Spleen (tissue), 11 donors: ENCODE measurements around the gene ENO2. TPM values are rescaled to one million over a fixed set of nuclear protein-coding genes. Genes with fewer than 3 reads are reported as not detected.

Experiments used
- DNase-seq: peaks from one replicate; pipeline ENCODE4 v3.0.0-alpha.2; 2020
- H3K27ac ChIP-seq, 8 donors: fragments of 200-600 bp; sonication (generic) in 7 of 8; 1 replicate in 4 of 8; 2 replicates in 4 of 8; pipeline versions ENCODE4 v1.5.0 to v1.8.0; 2016 to 2021; ENCODE audit warnings: inconsistent platforms in 4 of 8, mild to moderate bottlenecking in 4 of 8, moderate library complexity in 1 of 8
- H3K27me3 ChIP-seq, 7 donors: fragments of 200-600 bp; sonication (generic) in 6 of 7; replicated peaks in 1 of 7; 1 replicate in 4 of 7; 2 replicates in 3 of 7; pipeline versions ENCODE4 v1.5.0 to v1.8.0; 2016 to 2021; ENCODE audit warnings: inconsistent platforms in 3 of 7, mild to moderate bottlenecking in 1 of 7
- H3K36me3 ChIP-seq, 6 donors: fragments of 200-600 bp; sonication (generic) in 5 of 6; 1 replicate in 4 of 6; 2 replicates in 2 of 6; pipeline versions ENCODE4 v1.5.0 to v1.8.0; 2016 to 2021; ENCODE audit warnings: inconsistent platforms in 2 of 6
- H3K4me1 ChIP-seq, 6 donors: fragments of 200-600 bp; sonication (generic) in 5 of 6; 1 replicate in 3 of 6; 2 replicates in 3 of 6; pipeline versions ENCODE4 v1.5.0 to v1.8.0; 2016 to 2021; ENCODE audit warnings: inconsistent platforms in 3 of 6
- H3K4me3 ChIP-seq, 8 donors: fragments of 200-600 bp; sonication (generic) in 7 of 8; 1 replicate in 4 of 8; 2 replicates in 4 of 8; pipeline versions ENCODE4 v1.5.0 to v1.8.0; 2016 to 2021; ENCODE audit warnings: inconsistent platforms in 4 of 8, mild to moderate bottlenecking in 4 of 8, moderate library complexity in 2 of 8
- H3K9me3 ChIP-seq, 8 donors: fragments of 200-600 bp; sonication (generic) in 7 of 8; 1 replicate in 4 of 8; 2 replicates in 4 of 8; pipeline versions ENCODE4 v1.5.0 to v1.8.0; 2016 to 2021; ENCODE audit warnings: inconsistent platforms in 4 of 8
- CTCF ChIP-seq, 11 experiments: fragments of 200-600 bp in 7 of 11; fragments of 450-650 bp in 4 of 11; sonication (generic) in 4 of 11; IDR thresholded peaks in 8 of 11; conservative IDR thresholded peaks in 3 of 11; 1 replicate in 7 of 11; 2 replicates in 4 of 11; pipeline versions ENCODE4 v1.4.0 to v1.8.0; 2016 to 2021; ENCODE audit warnings: antibody characterized with exemption in 11 of 11, inconsistent platforms in 4 of 11, mild to moderate bottlenecking in 1 of 11
- POLR2A ChIP-seq, 3 donors: fragments of 450-650 bp; IDR thresholded peaks; one replicate each; pipeline ENCODE4 v1.5.1; 2017; ENCODE audit warnings: antibody characterized with exemption in 3 of 3, mild to moderate bottlenecking in 1 of 3
- POLR2AphosphoS5 ChIP-seq, 3 donors: sonication (generic); formaldehyde crosslinking; IDR thresholded peaks; one replicate each; pipeline ENCODE4 v1.5.1; 2017; ENCODE audit warnings: antibody characterized with exemption in 3 of 3
- WGBS, 5 donors: extraction: QIAGEN DNeasy Blood & Tissue Kit in 3 of 5; methylation state at CpG; one replicate each; pipeline versions ENCODE4 v1.1.5 to v1.1.7; 2013 to 2018; 5-methylcytosine and 5-hydroxymethylcytosine counted together
- intact Hi-C: fragments of 100-400 bp; cut with DNase I; formaldehyde crosslinking; loops from one replicate; pipeline ENCODE4 v1.15.0; 2023; ENCODE audit warnings: low total_unique reads
- microRNA-seq, 3 donors: library from miRNA; unstranded; fragments of <30 nt; microRNA quantifications; one replicate each; pipeline versions ENCODE4 to v1.1.0, GENCODE V29; 2019 to 2020
- polyA plus RNA-seq, 3 donors: library from polyadenylated mRNA; stranded (reverse); fragments of 200-250 nt; gene quantifications; one replicate each; pipeline ENCODE4 v1.2.1, GENCODE V29; 2013
- small RNA-seq, 4 donors: library from RNA; depleted of rRNA; stranded (forward); fragments of <200 nt; gene quantifications; one replicate each; pipeline ENCODE3, GENCODE V24; 2016
- total RNA-seq, 7 donors: library from RNA; depleted of rRNA in 3 of 7; stranded (reverse); fragments of >200 nt in 3 of 7; fragmentation: NEBNext Ultra II Directional in 4 of 7; extraction: Animal tissue kit (Norgen Biotek cat#: 25700) in 4 of 7; gene quantifications; one replicate each; pipeline versions ENCODE4 v1.1.0 to v1.2.1, GENCODE V29; 2016 to 2021
- donor health status: healthy with polysubstance abuse.
- donor health status: DM: no; HTN: no; CAD: no; lungs with moderate emphysema.
- donor health status: DM: no; HTN: no; CAD: no.
- donor health status: Bipolar disorder and iron deficiency.
- donor health status: healthy.
- donor health status: DM: no; HTN: no; CAD: no.
- donor health status: DM: yes; HTN: yes; CAD: no.

Gene ENO2
- total and polyA plus RNA-seq, 10 donors: 7.6 to 41.3 (median 26.5) TPM

- peak overlapping the region; percentile 86 to 95 (median 94) for H3K27ac ChIP-seq
- 1% methylated on average over 31 of the region's 31 CpGs for WGBS, 5 donors
- intact Hi-C loops: loop anchor here (10.0 kb wide), 1 partner anchor 55 kb away; no protein-coding TSS in a partner anchor
- DNase-seq: no peak
- H3K4me1 ChIP-seq: peaks cover 20 to 77% (median 47%) of the 10 kb centered on the region in 6 donors
- H3K9me3 ChIP-seq: no peaks in the 10 kb centered on the region
- peak overlapping the region; percentile 80 to 98 (median 86) for H3K4me3 ChIP-seq
- H3K36me3 ChIP-seq: peaks cover 2 to 72% (median 52%) of the 10 kb centered on the region in 6 donors
- TF ChIP-seq CTCF (IDR thresholded peaks at IDR 0.05 in 8 of 11, conservative IDR thresholded peaks at IDR 0.05 in 3 of 11) (no peak), POLR2A (IDR thresholded peaks at IDR 0.05) (no peak), POLR2AphosphoS5 (IDR thresholded peaks at IDR 0.05) (no peak)
- H3K27me3 ChIP-seq: no peaks in the 10 kb centered on the region
These were observed 55.7 kb downstream of the ENO2 start for GRCh38 chr12:6970096-6970527.

Small RNAs within 50 kb of the gene (microRNA-seq; reads per million reads assigned to microRNA genes)
- gene MIR141 (14.4 to 31.4 (median 18.2) reads per million in 3 donors), gene MIR200C (170 to 334 (median 309) reads per million in 3 donors)

Small RNAs within 50 kb of the gene (small RNA-seq; reads per million reads assigned to genes)
- gene MIR141 (0.83 to 3.6 (median 2.7) reads per million in 4 donors), gene MIR200C (0.29 to 0.45 (median 0.41) reads per million in 4 donors), gene RNU7-1 (0 reads per million in 4 donors), gene SCARNA12 (0 to 0.55 (median 0.18) reads per million in 4 donors)

Other genes with a start within 250 kb of the ENO2 start
- gene ZNF384, start 225.2 kb upstream of the ENO2 start, total RNA-seq: 10 to 100 TPM; 48.8 to 79.8 (median 59.0) TPM
- 10 to 100 TPM; 18.9 to 35.9 (median 28.7) TPM for gene ZNF384, start 225.2 kb upstream of the ENO2 start, polyA plus RNA-seq
- gene PIANP, start 213.8 kb upstream of the ENO2 start, total RNA-seq: under 1 TPM in 2 of 7 donors, not detected in 5; 0.28 to 0.30 TPM
- gene PIANP, start 213.8 kb upstream of the ENO2 start, polyA plus RNA-seq: under 1 TPM; 0.10 to 0.24 (median 0.15) TPM
- 10 to 100 TPM; 40.5 to 61.9 (median 49.9) TPM for gene COPS7A, start 190.5 kb upstream of the ENO2 start, total RNA-seq
- 10 to 100 TPM; 29.6 to 50.6 (median 33.7) TPM for gene COPS7A, start 190.5 kb upstream of the ENO2 start, polyA plus RNA-seq
- gene MLF2, start 161.4 kb upstream of the ENO2 start, total RNA-seq: 100 to 1,000 TPM in 5 of 7 donors, 10 to 100 TPM in 2; 85.4 to 123 (median 104) TPM
- gene MLF2, start 161.4 kb upstream of the ENO2 start, polyA plus RNA-seq: 100 to 1,000 TPM in 2 of 3 donors, 10 to 100 TPM in 1; 78.0 to 116 (median 101) TPM
- 100 to 1,000 TPM in 1 of 7 donors, 10 to 100 TPM in 6; 47.4 to 130 (median 89.1) TPM for gene PTMS, start 148.2 kb upstream of the ENO2 start, total RNA-seq
- gene PTMS, start 148.2 kb upstream of the ENO2 start, polyA plus RNA-seq: 100 to 1,000 TPM in 2 of 3 donors, 10 to 100 TPM in 1; 70.5 to 169 (median 102) TPM
- 10 to 100 TPM in 6 of 7 donors, 1 to 10 TPM in 1; 9.4 to 29.4 (median 17.9) TPM for gene LAG3, start 142.1 kb upstream of the ENO2 start, total RNA-seq
- 1 to 10 TPM; 3.7 to 4.7 (median 4.5) TPM for gene LAG3, start 142.1 kb upstream of the ENO2 start, polyA plus RNA-seq
- gene CD4, start 125.1 kb upstream of the ENO2 start, total RNA-seq: 100 to 1,000 TPM; 104 to 207 (median 180) TPM
- 10 to 100 TPM; 21.8 to 32.8 (median 23.3) TPM for gene CD4, start 125.1 kb upstream of the ENO2 start, polyA plus RNA-seq
- 1 to 10 TPM; 2.1 to 7.1 (median 4.0) TPM for gene GPR162, start 92.8 kb upstream of the ENO2 start, total RNA-seq
- 10 to 100 TPM in 2 of 3 donors, 1 to 10 TPM in 1; 5.0 to 14.7 (median 10.3) TPM for gene GPR162, start 92.8 kb upstream of the ENO2 start, polyA plus RNA-seq
- 10 to 100 TPM in 2 of 7 donors, 1 to 10 TPM in 5; 4.2 to 11.7 (median 6.8) TPM for gene P3H3, start 86.2 kb upstream of the ENO2 start, total RNA-seq
- gene P3H3, start 86.2 kb upstream of the ENO2 start, polyA plus RNA-seq: 1 to 10 TPM; 4.6 to 6.9 (median 4.7) TPM
- 1 to 10 TPM in 6 of 7 donors, under 1 TPM in 1; 0.75 to 3.9 (median 2.6) TPM for gene GNB3, start 73.7 kb upstream of the ENO2 start, total RNA-seq
- gene GNB3, start 73.7 kb upstream of the ENO2 start, polyA plus RNA-seq: 1 to 10 TPM in 1 of 3 donors, under 1 TPM in 2; 0.93 to 1.3 (median 0.94) TPM
- 10 to 100 TPM in 1 of 7 donors, 1 to 10 TPM in 6; 1.9 to 10.2 (median 5.8) TPM for gene CDCA3, start 63.3 kb upstream of the ENO2 start, total RNA-seq
- 10 to 100 TPM in 1 of 3 donors, 1 to 10 TPM in 2; 3.6 to 18.1 (median 5.1) TPM for gene CDCA3, start 63.3 kb upstream of the ENO2 start, polyA plus RNA-seq
- 10 to 100 TPM; 29.8 to 62.4 (median 53.5) TPM for gene USP5, start 62.4 kb upstream of the ENO2 start, total RNA-seq
- gene USP5, start 62.4 kb upstream of the ENO2 start, polyA plus RNA-seq: 10 to 100 TPM; 23.1 to 40.5 (median 23.6) TPM
- gene TPI1, start 47.0 kb upstream of the ENO2 start, total RNA-seq: 100 to 1,000 TPM; 218 to 471 (median 288) TPM
- gene TPI1, start 47.0 kb upstream of the ENO2 start, polyA plus RNA-seq: 100 to 1,000 TPM; 234 to 364 (median 311) TPM
- gene SPSB2, start 41.3 kb upstream of the ENO2 start, total RNA-seq: 10 to 100 TPM in 4 of 7 donors, 1 to 10 TPM in 3; 7.0 to 12.9 (median 10.3) TPM
- 10 to 100 TPM; 11.3 to 17.0 (median 11.5) TPM for gene SPSB2, start 41.3 kb upstream of the ENO2 start, polyA plus RNA-seq
- gene LRRC23, start 9.8 kb upstream of the ENO2 start, total RNA-seq: 1 to 10 TPM; 3.1 to 9.6 (median 5.9) TPM
- 10 to 100 TPM in 1 of 3 donors, 1 to 10 TPM in 2; 7.0 to 10.1 (median 7.5) TPM for gene LRRC23, start 9.8 kb upstream of the ENO2 start, polyA plus RNA-seq
- 100 to 1,000 TPM in 1 of 7 donors, 10 to 100 TPM in 6; 64.7 to 112 (median 81.7) TPM for gene ATN1, start 13.4 kb downstream of the ENO2 start, total RNA-seq
- gene ATN1, start 13.4 kb downstream of the ENO2 start, polyA plus RNA-seq: 10 to 100 TPM; 10.1 to 42.0 (median 21.4) TPM
- gene RNU7-1, start 29.2 kb downstream of the ENO2 start, total RNA-seq: not detected
- not detected for gene RNU7-1, start 29.2 kb downstream of the ENO2 start, polyA plus RNA-seq
- gene C12orf57, start 29.4 kb downstream of the ENO2 start, total RNA-seq: 100 to 1,000 TPM in 6 of 7 donors, 10 to 100 TPM in 1; 79.2 to 364 (median 116) TPM
- 100 to 1,000 TPM; 181 to 323 (median 242) TPM for gene C12orf57, start 29.4 kb downstream of the ENO2 start, polyA plus RNA-seq
- 100 to 1,000 TPM; 314 to 431 (median 423) TPM for gene PTPN6, start 36.8 kb downstream of the ENO2 start, total RNA-seq
- gene PTPN6, start 36.8 kb downstream of the ENO2 start, polyA plus RNA-seq: 100 to 1,000 TPM; 398 to 713 (median 604) TPM
- 100 to 1,000 TPM; 127 to 143 (median 133) TPM for gene PHB2, start 56.1 kb downstream of the ENO2 start, total RNA-seq
- gene PHB2, start 56.1 kb downstream of the ENO2 start, polyA plus RNA-seq: 100 to 1,000 TPM; 166 to 199 (median 177) TPM
- 10 to 100 TPM; 19.9 to 56.3 (median 44.0) TPM for gene EMG1, start 56.3 kb downstream of the ENO2 start, total RNA-seq
- 10 to 100 TPM; 23.6 to 38.3 (median 37.1) TPM for gene EMG1, start 56.3 kb downstream of the ENO2 start, polyA plus RNA-seq
- 10 to 100 TPM; 28.8 to 52.5 (median 40.8) TPM for gene LPCAT3, start 103.9 kb downstream of the ENO2 start, total RNA-seq
- gene LPCAT3, start 103.9 kb downstream of the ENO2 start, polyA plus RNA-seq: 10 to 100 TPM in 2 of 3 donors, 1 to 10 TPM in 1; 9.7 to 13.5 (median 11.2) TPM
- 100 to 1,000 TPM; 235 to 451 (median 312) TPM for gene C1S, start 146.1 kb downstream of the ENO2 start, total RNA-seq
- gene C1S, start 146.1 kb downstream of the ENO2 start, polyA plus RNA-seq: 100 to 1,000 TPM; 102 to 179 (median 128) TPM
- gene C1R, start 177.9 kb downstream of the ENO2 start, total RNA-seq: 100 to 1,000 TPM; 188 to 421 (median 289) TPM
- gene C1R, start 177.9 kb downstream of the ENO2 start, polyA plus RNA-seq: 100 to 1,000 TPM in 2 of 3 donors, 10 to 100 TPM in 1; 91.8 to 183 (median 154) TPM
- gene C1RL, start 194.6 kb downstream of the ENO2 start, total RNA-seq: 100 to 1,000 TPM in 3 of 7 donors, 10 to 100 TPM in 4; 67.0 to 126 (median 93.1) TPM
- 10 to 100 TPM; 19.1 to 26.1 (median 20.3) TPM for gene C1RL, start 194.6 kb downstream of the ENO2 start, polyA plus RNA-seq
- 100 to 1,000 TPM in 5 of 7 donors, 10 to 100 TPM in 2; 55.5 to 158 (median 106) TPM for gene RBP5, start 214.3 kb downstream of the ENO2 start, total RNA-seq
- 100 to 1,000 TPM in 1 of 3 donors, 10 to 100 TPM in 2; 93.2 to 170 (median 97.7) TPM for gene RBP5, start 214.3 kb downstream of the ENO2 start, polyA plus RNA-seq
- gene CLSTN3, start 215.8 kb downstream of the ENO2 start, total RNA-seq: 100 to 1,000 TPM in 2 of 7 donors, 10 to 100 TPM in 5; 40.1 to 131 (median 87.9) TPM
- gene CLSTN3, start 215.8 kb downstream of the ENO2 start, polyA plus RNA-seq: 10 to 100 TPM; 15.0 to 21.5 (median 18.7) TPM